Stimulated activated CD8-positive, alpha-beta memory T cell treated with anti-CD3 and anti-CD28 coated beads, Interleukin-15, amount 100 ng/mL, for 4 hours (primary cell): ENCODE data around the gene ZNF444.
"Not testable (repeated sequence)": the region's sequence is repeated elsewhere in the genome, so short reads cannot be mapped to it uniquely, and the experiment has no call there.

Experiments used
- DNase-seq, 2 donors: peaks; one replicate each; pipeline ENCODE4 v3.0.0-alpha.2; 2020; ENCODE audit warnings: low read depth in 2 of 2

ZNF444 gene

GRCh38 chr19:56147307-56147706 lies 6.2 kb downstream of the ZNF444 start:
- no peak for DNase-seq

- no peak for DNase-seq
Observed at GRCh38 chr19:56148096-56148495, 7.0 kb downstream of the ZNF444 start.

GRCh38 chr19:56148955-56149655 lies 8.0 kb downstream of the ZNF444 start:
- DNase-seq = not testable (repeated sequence)

GRCh38 chr19:56149656-56150038 lies 8.6 kb downstream of the ZNF444 start:
- DNase-seq = no peak

GRCh38 chr19:56150358-56150757 lies 9.3 kb downstream of the ZNF444 start:
- no peak for DNase-seq

- DNase-seq = no peak
Observed at GRCh38 chr19:56152644-56153043, 11.6 kb downstream of the ZNF444 start.

GRCh38 chr19:56153507-56153906 lies 12.4 kb downstream of the ZNF444 start:
- DNase-seq = no peak

GRCh38 chr19:56155124-56155687 lies 14.1 kb downstream of the ZNF444 start:
- DNase-seq = no peak

GRCh38 chr19:56156768-56157167 lies 15.7 kb downstream of the ZNF444 start:
- no peak for DNase-seq

GRCh38 chr19:56158170-56158757 lies 17.2 kb downstream of the ZNF444 start:
- DNase-seq = no peak

- DNase-seq = no peak
Observed at GRCh38 chr19:56159009-56159559, 18.0 kb downstream of the ZNF444 start.

GRCh38 chr19:56159622-56160271 lies 18.7 kb downstream of the ZNF444 start:
- DNase-seq = no peak

GRCh38 chr19:56161534-56161933 lies 20.4 kb downstream of the ZNF444 start:
- DNase-seq = no peak

GRCh38 chr19:56162258-56162657 lies 21.2 kb downstream of the ZNF444 start:
- no peak for DNase-seq

- DNase-seq = no peak
Observed at GRCh38 chr19:56163097-56163496, 22.0 kb downstream of the ZNF444 start.

- no peak for DNase-seq
Observed at GRCh38 chr19:56167064-56167578, 26.0 kb downstream of the ZNF444 start.

GRCh38 chr19:56170261-56170660 lies 29.2 kb downstream of the ZNF444 start:
- no peak for DNase-seq

- DNase-seq = no peak
Observed at GRCh38 chr19:56174086-56174485, 33.0 kb downstream of the ZNF444 start.

- no peak for DNase-seq
Observed at GRCh38 chr19:56174550-56174949, 33.5 kb downstream of the ZNF444 start.

GRCh38 chr19:56175861-56176307 lies 34.8 kb downstream of the ZNF444 start, which contains the start of gene GALP:
Gene GALP, plus strand, starts transcription at chr19:56176008. Its CDS starts 1,101 bp downstream, at chr19:56177109.
- DNase-seq = not testable (repeated sequence)

GRCh38 chr19:56176310-56176709 lies 35.2 kb downstream of the ZNF444 start:
- DNase-seq = not testable (repeated sequence)

GRCh38 chr19:56176881-56177280 lies 35.8 kb downstream of the ZNF444 start:
- no peak for DNase-seq
